MG63 (cell line): ENCODE results near the gene LYPD6B. TPM values are rescaled to one million over a fixed set of nuclear protein-coding genes. Genes with fewer than 3 reads are reported as not detected.

ENCODE experiments used
- DNase-seq: peaks from one replicate; pipeline ENCODE4 v3.0.0-alpha.2; 2020
- H3K27me3 ChIP-seq: fragments of 250-450 bp; sonication (Bioruptor Pico); 2 replicates; pipeline ENCODE4 v1.5.1; 2020; ENCODE audit warnings: mild to moderate bottlenecking, moderate library complexity
- H3K36me3 ChIP-seq: fragments of 250-450 bp; sonication (Bioruptor Pico); 2 replicates; pipeline ENCODE4 v1.5.1; 2020; ENCODE audit warnings: mild to moderate bottlenecking, moderate library complexity
- H3K4me3 ChIP-seq: fragments of 250-450 bp; sonication (Bioruptor Pico); 2 replicates; pipeline ENCODE4 v1.5.1; 2020; ENCODE audit warnings: mild to moderate bottlenecking, moderate library complexity
- H3K9me3 ChIP-seq: fragments of 250-450 bp; sonication (Bioruptor Pico); 2 replicates; pipeline ENCODE4 v1.5.1; 2020; ENCODE audit warnings: mild to moderate bottlenecking, moderate library complexity
- total RNA-seq: library from RNA; depleted of rRNA; stranded (reverse); fragments of >200 nt; shearing (Covaris generic); gene quantifications from 2 replicates; pipeline ENCODE4 v1.2.3, GENCODE V29; 2014; ENCODE audit warnings: low replicate concordance

The LYPD6B gene
- total RNA-seq, 1 experiment from 2014 or later: 1.6 TPM

GRCh38 chr2:149056541-149057255, 18.2 kb downstream of the LYPD6B start:
- H3K36me3 ChIP-seq: no peaks in the 10 kb centered on the region
- no peak for DNase-seq
- no peaks in the 10 kb centered on the region for H3K9me3 ChIP-seq
- no peak overlapping the region for H3K4me3 ChIP-seq
- no peaks in the 10 kb centered on the region for H3K27me3 ChIP-seq

GRCh38 chr2:149057401-149057800, 18.9 kb downstream of the LYPD6B start:
- no peaks in the 10 kb centered on the region for H3K27me3 ChIP-seq
- H3K36me3 ChIP-seq: no peaks in the 10 kb centered on the region
- no peak overlapping the region for H3K4me3 ChIP-seq
- H3K9me3 ChIP-seq: no peaks in the 10 kb centered on the region
- DNase-seq: no peak

- Histone ChIP-seq H3K4me3 (no peak overlapping the region), H3K36me3 (no peaks in the 10 kb centered on the region), H3K9me3 (no peaks in the 10 kb centered on the region), H3K27me3 (no peaks in the 10 kb centered on the region)
- DNase-seq: no peak
Observed at GRCh38 chr2:149058936-149059335, 20.4 kb downstream of the LYPD6B start.

- Histone ChIP-seq H3K9me3 (no peaks in the 10 kb centered on the region), H3K36me3 (no peaks in the 10 kb centered on the region), H3K4me3 (no peak overlapping the region), H3K27me3 (no peaks in the 10 kb centered on the region)
- DNase-seq: no peak
Observed at GRCh38 chr2:149059822-149060221, 21.3 kb downstream of the LYPD6B start.

GRCh38 chr2:149061133-149061745, 22.7 kb downstream of the LYPD6B start:
- no peaks in the 10 kb centered on the region for H3K27me3 ChIP-seq
- no peak overlapping the region for H3K4me3 ChIP-seq
- no peaks in the 10 kb centered on the region for H3K9me3 ChIP-seq
- H3K36me3 ChIP-seq: no peaks in the 10 kb centered on the region
- DNase-seq: no peak

GRCh38 chr2:149062531-149062930, 24.0 kb downstream of the LYPD6B start:
- no peaks in the 10 kb centered on the region for H3K27me3 ChIP-seq
- DNase-seq: no peak
- H3K9me3 ChIP-seq: no peaks in the 10 kb centered on the region

GRCh38 chr2:149063177-149063576, 24.7 kb downstream of the LYPD6B start:
- no peak overlapping the region for H3K4me3 ChIP-seq

More at GRCh38 chr2:149062531-149062930, 24.0 kb downstream of the LYPD6B start:
- H3K4me3 ChIP-seq: no peak overlapping the region
- no peaks in the 10 kb centered on the region for H3K36me3 ChIP-seq

GRCh38 chr2:149064365-149064841, 25.9 kb downstream of the LYPD6B start:
- no peak for DNase-seq
- Histone ChIP-seq H3K9me3 (no peaks in the 10 kb centered on the region), H3K4me3 (no peak overlapping the region), H3K27me3 (no peaks in the 10 kb centered on the region), H3K36me3 (no peaks in the 10 kb centered on the region)

More at GRCh38 chr2:149063177-149063576, 24.7 kb downstream of the LYPD6B start:
- H3K9me3 ChIP-seq: no peaks in the 10 kb centered on the region
- no peaks in the 10 kb centered on the region for H3K36me3 ChIP-seq
- DNase-seq: no peak
- no peaks in the 10 kb centered on the region for H3K27me3 ChIP-seq

GRCh38 chr2:149064856-149065630, 26.5 kb downstream of the LYPD6B start:
- Histone ChIP-seq H3K9me3 (no peaks in the 10 kb centered on the region), H3K27me3 (no peaks in the 10 kb centered on the region), H3K4me3 (no peak overlapping the region), H3K36me3 (no peaks in the 10 kb centered on the region)
- no peak for DNase-seq

GRCh38 chr2:149068225-149068995, 29.9 kb downstream of the LYPD6B start:
- no peaks in the 10 kb centered on the region for H3K9me3 ChIP-seq
- no peaks in the 10 kb centered on the region for H3K27me3 ChIP-seq
- H3K4me3 ChIP-seq: no peak overlapping the region
- no peak for DNase-seq
- H3K36me3 ChIP-seq: no peaks in the 10 kb centered on the region

GRCh38 chr2:149068996-149069888, 30.7 kb downstream of the LYPD6B start:
- no peak overlapping the region for H3K4me3 ChIP-seq
- H3K27me3 ChIP-seq: no peaks in the 10 kb centered on the region
- no peaks in the 10 kb centered on the region for H3K36me3 ChIP-seq
- DNase-seq: peak; percentile 73
- H3K9me3 ChIP-seq: no peaks in the 10 kb centered on the region

- Histone ChIP-seq H3K27me3 (no peaks in the 10 kb centered on the region), H3K36me3 (no peaks in the 10 kb centered on the region), H3K9me3 (no peaks in the 10 kb centered on the region), H3K4me3 (no peak overlapping the region)
- DNase-seq: no peak
Observed at GRCh38 chr2:149070681-149071320, 32.3 kb downstream of the LYPD6B start.

GRCh38 chr2:149075105-149075504, 36.6 kb downstream of the LYPD6B start:
- Histone ChIP-seq H3K27me3 (no peaks in the 10 kb centered on the region), H3K9me3 (no peaks in the 10 kb centered on the region), H3K36me3 (no peaks in the 10 kb centered on the region), H3K4me3 (no peak overlapping the region)
- no peak for DNase-seq

GRCh38 chr2:149075853-149076252, 37.4 kb downstream of the LYPD6B start:
- H3K4me3 ChIP-seq: 0 out of 2 replicates have a peak overlapping the region, but pooled peaks have one; percentile 3
- H3K9me3 ChIP-seq: no peaks in the 10 kb centered on the region
- DNase-seq: no peak
- H3K36me3 ChIP-seq: no peaks in the 10 kb centered on the region
- H3K27me3 ChIP-seq: no peaks in the 10 kb centered on the region

GRCh38 chr2:149076863-149077412, 38.4 kb downstream of the LYPD6B start:
- Histone ChIP-seq H3K36me3 (no peaks in the 10 kb centered on the region), H3K9me3 (no peaks in the 10 kb centered on the region), H3K4me3 (no peak overlapping the region), H3K27me3 (no peaks in the 10 kb centered on the region)
- DNase-seq: no peak
